ENCODE data around the gene PFAS.
A peak's percentile ranks its signal among the peaks of the same experiment; 100 is the strongest.
"Not testable (repeated sequence)": the region's sequence is repeated elsewhere in the genome, so short reads cannot be mapped to it uniquely, and the experiment has no call there.

The PFAS gene, protein sequence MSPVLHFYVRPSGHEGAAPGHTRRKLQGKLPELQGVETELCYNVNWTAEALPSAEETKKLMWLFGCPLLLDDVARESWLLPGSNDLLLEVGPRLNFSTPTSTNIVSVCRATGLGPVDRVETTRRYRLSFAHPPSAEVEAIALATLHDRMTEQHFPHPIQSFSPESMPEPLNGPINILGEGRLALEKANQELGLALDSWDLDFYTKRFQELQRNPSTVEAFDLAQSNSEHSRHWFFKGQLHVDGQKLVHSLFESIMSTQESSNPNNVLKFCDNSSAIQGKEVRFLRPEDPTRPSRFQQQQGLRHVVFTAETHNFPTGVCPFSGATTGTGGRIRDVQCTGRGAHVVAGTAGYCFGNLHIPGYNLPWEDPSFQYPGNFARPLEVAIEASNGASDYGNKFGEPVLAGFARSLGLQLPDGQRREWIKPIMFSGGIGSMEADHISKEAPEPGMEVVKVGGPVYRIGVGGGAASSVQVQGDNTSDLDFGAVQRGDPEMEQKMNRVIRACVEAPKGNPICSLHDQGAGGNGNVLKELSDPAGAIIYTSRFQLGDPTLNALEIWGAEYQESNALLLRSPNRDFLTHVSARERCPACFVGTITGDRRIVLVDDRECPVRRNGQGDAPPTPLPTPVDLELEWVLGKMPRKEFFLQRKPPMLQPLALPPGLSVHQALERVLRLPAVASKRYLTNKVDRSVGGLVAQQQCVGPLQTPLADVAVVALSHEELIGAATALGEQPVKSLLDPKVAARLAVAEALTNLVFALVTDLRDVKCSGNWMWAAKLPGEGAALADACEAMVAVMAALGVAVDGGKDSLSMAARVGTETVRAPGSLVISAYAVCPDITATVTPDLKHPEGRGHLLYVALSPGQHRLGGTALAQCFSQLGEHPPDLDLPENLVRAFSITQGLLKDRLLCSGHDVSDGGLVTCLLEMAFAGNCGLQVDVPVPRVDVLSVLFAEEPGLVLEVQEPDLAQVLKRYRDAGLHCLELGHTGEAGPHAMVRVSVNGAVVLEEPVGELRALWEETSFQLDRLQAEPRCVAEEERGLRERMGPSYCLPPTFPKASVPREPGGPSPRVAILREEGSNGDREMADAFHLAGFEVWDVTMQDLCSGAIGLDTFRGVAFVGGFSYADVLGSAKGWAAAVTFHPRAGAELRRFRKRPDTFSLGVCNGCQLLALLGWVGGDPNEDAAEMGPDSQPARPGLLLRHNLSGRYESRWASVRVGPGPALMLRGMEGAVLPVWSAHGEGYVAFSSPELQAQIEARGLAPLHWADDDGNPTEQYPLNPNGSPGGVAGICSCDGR (N-terminal part only)

DNA sequence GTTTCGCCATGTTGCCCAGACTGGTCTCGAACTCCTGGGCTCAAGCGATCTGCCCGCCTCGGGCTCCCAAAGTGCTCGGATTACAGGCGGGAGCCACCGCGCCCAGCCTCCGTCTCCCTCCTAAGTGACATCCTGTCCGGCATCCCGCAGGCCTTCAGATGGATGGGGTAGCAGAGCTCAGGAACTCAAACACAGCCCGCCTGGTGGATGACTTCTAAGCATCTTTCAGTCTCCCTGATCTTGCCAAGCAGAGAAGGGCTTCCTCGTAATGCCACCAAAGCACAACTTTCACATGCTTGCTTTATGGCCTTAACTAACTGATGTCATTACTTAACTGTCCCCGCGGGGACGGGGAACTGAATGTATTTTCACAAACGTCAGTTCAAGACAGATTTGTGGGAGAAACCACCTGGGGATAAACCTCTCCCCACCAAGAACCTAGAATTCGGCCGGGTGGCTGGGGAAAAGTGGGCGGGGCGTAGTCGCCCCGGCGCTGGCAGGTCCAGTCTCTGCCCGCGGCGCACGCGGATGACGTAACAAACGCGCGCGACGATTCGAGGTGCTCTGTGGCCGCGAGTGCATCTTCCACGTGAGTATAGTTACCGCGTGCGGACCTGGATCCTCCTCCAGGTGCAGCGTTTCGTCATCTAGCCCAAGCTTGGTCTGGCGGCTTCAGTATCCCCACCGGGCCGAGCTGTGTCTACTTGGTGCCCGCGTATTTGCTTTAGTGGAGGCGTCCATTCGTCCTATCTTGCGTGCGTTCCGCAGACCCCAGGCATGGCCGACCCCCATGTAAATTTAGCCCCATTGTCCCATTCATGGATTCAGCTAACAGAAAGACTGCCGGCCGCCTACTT is at the start of gene PFAS:
TSS of gene PFAS (plus strand) at position 539 of the 857 bp plus-strand sequence. CDS start 4,649 bp downstream, outside the sequence.
- peak; percentile 74 for DNase-seq

DNA sequence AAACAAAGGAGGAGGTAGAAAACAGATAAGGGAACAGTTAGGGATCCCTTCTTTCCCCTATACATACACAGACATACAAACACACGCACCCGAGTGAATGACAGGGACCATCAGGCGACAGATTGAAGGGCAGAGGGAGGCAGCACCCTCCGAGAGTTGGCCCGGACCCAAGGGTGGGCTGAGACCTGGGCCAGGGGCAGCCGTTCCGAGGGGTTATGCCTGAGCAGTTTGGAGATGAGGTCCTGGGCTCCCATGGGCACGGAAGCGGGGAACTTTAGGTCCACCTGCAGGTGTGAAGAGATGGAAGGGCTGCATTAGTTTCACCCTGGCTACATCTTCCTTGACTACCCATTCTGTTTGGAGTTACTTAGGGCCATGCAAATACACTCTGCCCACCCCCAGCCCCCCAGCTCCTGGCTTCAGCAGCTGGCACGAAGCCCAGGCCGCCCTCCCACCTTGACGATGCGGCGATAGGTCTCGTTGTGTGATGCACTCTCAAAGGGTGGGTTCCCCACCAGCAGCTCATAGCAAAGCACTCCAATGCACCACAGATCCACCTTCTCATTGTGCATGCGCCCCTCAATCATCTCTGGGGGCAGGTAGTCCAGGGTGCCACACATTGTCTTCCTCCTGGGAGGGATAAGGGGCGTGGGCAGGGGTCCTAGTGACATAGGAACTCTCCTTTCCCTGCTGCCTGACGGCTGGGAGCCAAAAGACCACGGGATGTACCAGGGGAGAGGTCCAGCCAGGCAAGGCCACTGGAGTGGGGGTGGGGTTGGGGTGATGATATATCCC is 44.1 kb upstream of the PFAS start:
- DNase-seq = no peak

DNA sequence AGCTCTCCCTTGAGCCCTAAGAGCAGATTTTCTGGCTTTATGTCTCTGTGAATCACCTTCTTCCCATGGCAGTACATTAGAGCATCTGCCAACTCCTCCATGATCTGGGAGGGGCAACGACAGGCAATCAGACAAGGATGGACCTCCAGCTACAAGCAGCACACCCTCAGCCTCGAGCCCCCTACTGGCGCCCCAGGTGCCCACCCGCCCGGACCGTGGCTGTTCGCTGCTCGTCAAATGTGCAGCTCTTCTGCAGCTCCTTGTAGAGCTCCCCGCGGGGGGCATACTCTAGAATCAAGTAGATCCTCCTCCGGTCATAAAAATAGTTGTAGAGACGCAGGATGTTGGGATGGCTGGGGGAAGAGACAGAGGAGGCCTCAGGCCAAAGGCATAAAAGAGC is 42.6 kb upstream of the PFAS start:
- no peak for DNase-seq

DNA sequence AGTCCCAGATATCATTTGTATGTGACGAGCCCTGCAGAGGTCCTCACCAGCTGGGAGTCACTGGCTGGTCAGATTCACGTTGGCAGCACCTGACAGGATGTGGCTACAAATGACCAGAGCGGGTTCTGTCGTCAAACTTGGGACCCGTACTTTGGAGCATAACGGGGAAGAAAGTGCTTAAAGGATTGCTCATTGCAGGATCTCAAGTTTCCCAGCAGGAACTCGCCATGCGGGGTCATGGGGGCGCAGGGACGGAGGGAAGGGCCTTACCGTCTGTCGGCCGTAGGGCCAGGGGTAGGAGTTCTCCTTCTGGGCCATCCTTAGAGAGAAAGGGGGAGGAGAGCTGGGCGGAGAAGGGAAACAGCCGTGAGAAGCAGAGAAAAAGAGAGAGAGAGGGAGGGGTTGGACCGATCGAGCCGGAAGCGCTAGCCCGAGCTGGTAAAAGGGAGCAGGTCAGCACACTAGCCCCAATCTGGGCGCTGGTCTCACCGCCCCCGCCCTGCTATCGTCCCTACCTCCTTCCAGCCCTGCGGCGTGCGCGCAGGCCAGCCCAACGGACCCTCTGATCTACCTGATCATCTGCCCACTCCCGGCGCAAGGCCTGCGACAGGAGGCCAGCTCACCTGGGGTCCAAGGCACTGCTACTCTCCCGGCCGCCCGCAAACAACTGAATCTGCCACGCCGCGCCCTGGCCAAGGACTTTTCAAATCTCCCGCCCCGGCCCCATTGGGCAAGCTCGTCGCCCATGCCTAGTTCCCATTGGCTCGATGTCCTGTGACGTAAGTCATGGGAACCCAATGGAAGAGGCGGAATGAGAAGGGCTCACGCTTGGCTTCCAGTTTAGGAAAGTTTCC is 39.0 kb upstream of the PFAS start, which contains the start of gene AURKB:
TSS of gene AURKB (minus strand) at position 669 of the 854 bp plus-strand sequence. CDS start at position 318, 351 bp downstream.
- DNase-seq = peak; percentile 36

DNA sequence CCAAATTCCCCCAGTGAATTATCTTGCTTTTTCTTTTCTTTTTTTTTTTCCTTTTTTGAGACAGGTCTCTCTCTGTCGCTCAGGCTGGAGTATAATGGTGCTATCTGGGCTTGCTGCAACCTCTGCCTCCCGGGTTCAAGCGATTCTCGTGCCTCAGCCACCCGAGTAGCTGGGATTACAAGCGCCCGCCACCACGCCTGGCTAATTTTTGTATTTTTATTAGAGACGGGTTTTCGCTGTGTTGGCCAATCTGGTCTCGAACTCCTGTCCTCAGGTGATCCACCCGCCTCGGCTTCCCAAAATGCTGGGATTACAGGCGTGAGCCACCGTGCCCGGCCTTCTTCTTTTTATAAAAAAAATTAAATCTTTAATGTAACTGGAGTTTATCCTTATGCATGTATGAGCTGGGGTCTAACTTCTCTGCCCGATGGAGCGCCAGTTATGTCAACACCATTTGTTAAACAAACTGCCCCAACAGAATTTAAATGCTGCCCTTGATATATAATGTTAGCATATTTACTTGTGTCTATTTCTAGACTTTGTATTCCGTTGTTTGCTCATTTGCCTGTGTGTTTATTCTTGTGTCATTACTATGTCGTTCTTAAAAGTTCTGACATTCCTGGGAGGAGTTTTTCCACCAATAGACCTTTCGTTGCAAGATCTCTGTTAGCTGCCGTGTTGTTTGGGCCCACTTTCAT is 38.2 kb upstream of the PFAS start:
- DNase-seq = no peak

DNA sequence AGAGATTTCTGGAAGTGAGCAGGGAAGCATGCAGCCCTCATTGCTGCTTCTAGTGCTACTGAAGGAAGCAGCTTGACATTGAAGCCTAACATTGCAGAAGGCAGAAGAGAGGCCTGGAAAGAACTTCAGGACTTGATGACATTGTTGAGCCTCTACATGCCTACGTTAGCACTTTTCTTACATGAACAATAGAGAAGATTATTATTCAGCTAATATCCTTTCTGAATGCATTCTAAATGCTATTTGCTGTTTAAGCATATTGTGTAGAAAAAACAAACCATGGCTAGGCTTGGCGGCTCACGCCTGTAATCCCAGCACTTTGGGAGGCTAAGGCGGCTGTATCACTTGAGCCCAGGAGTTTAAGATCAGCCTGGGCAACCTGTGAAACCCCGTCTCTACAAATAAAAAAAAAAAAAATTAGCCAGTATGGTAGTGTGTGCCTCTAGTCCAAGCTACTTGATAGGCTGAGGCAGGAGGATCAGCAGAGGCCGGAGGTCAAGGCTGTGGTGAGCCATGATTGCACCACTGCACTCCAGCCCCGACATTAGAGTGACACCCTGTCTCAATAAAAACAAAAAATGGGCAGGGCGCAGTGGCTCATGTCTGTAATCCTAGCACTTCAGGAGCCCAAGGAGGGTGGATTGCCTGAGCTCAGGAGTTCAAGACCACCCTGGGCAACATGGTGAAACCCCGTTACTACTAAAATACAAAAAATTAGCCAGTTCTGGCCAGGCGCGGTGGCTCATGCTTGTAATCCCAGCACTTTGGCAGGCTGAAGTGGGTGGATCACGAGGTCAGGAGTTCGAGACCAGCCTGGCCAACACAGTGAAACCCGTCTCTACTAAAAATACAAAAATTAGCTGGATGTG is 36.5 kb upstream of the PFAS start:
- no peak for DNase-seq

DNA sequence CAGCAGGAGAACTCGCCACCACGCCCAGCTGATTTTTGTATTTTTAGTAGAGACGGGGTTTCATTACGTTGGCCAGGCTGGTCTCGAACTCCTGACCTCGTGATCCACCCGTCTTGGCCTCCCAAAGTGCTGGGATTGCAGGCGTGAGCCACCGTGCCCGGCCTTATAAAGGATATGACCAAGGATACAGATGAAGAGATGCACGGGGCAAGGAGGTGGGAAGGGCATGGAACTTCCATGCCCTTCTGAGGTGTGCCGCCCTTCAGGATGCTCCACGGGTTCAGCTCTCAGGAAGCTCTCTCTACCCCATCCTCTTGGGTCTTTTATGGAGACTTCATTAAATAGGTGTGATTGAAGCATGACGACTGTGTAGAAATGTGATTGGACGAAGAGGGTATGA is 35.1 kb upstream of the PFAS start:
- not testable (repeated sequence) for DNase-seq

DNA sequence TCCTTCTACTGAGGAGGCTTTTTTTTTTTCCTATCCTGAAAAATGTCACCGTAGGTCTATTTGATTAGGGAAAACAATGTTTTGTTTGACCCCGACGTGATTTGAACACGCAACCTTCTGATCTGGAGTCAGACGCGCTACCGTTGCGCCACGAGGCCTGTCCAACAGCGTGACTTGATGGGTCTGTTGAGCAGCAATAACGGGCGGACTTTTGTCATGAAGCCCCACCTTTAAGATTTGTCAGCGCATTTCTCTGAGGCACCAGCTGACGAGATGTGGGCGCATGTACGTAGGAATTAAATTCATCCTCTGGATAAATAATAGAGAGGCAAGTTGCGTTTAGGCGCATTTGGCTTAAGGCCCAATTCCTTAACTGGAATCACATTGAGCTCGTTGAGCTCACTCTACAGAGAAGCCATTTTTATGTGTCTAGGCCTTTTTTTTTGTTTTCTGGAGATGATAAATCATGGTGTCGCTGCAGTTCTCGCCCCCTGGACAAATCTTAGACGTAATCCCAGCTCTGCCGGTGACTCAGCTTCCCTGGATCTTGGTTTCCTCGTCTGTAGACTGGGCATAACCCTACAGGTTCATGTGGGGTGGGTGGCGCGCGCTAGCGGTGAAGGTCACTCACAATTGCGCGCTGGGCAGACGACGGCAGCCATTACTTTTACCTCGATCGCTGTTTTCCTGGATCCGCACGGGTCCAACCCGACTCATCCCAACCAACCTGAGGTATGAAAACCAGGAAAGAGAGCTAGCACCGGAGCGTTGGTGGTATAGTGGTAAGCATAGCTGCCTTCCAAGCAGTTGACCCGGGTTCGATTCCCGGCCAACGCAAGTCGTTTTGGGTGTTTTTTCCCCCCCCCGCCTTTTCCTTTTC is 28.1 kb upstream of the PFAS start:
- peak; percentile 62 for DNase-seq

DNA sequence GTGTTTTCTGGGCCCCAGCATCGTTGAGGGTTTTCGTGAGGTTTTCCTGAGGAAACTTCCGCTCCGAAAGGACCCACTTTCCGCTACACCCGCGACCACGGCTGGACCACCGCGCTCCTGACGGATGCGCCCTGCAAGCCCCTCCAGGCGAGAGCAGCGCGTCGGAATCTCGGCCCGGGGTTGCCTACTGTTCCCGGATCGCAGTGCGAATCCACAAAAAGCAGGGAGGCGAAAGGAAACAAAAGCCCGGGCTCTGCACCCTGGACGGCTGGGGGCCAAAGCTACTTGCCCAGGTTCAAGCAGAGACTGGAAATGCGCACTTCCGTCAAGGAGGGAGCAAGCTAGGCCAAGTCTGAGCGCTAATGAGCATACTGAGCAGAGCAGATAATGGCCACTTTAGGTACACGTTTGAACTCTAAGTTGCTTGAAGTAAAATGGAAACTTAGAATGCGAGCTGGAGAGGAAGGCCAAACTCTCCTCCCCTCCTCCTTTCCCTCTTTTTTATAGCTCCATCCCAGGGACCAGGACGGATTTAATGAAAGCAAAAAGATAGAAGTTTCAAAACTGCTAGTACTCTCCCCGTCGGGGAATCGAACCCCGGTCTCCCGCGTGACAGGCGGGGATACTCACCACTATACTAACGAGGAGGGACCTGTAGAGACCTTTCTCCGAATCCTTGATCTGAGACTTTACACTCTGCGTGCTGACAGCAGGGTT is 27.3 kb upstream of the PFAS start:
- no peak for DNase-seq

DNA sequence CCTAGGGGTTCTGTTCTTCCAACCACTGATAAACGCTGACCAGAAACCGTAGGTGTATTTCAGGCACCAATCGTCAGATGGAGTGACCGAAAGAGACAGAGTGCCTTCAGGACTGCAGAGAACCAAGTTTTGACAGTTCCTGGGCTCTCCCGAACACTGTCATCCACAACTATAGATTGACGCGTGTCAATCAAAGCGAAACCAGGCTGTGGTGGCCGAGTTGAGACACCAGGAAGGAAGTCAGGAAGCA is 26.8 kb upstream of the PFAS start:
- DNase-seq = no peak

DNA sequence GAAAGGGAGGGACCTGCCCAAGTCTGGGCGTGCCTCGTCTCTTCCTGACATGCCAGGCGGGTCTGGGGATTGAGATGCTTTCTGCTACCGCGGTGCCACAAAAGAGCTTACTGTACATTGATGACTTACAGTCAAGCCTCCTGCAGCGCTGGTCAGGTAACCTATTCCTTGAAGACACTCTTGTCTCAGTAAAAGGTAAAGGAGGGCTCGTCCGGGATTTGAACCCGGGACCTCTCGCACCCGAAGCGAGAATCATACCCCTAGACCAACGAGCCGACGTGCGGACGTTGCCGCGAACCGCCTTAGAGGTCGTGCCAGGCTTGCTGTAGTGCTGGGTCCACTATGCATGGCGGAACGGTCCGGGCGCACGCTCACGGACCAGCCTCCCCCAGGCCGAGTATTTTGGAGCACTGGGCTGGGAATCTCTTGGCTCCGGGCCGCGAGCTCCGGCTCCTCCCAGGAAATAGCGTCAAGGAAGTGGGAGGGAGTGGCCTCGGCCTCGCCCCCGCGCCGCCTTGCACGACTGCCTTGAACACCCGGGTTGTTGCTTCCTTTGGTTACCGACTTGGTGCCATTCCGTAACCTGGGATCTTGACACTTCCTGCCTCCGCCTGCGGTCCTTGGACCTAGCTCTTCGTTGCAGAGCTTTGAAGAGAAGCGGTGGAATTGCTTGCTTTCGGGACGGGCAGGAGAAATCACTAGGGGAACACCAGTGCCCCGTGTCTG is 26.3 kb upstream of the PFAS start:
- no peak for DNase-seq

DNA sequence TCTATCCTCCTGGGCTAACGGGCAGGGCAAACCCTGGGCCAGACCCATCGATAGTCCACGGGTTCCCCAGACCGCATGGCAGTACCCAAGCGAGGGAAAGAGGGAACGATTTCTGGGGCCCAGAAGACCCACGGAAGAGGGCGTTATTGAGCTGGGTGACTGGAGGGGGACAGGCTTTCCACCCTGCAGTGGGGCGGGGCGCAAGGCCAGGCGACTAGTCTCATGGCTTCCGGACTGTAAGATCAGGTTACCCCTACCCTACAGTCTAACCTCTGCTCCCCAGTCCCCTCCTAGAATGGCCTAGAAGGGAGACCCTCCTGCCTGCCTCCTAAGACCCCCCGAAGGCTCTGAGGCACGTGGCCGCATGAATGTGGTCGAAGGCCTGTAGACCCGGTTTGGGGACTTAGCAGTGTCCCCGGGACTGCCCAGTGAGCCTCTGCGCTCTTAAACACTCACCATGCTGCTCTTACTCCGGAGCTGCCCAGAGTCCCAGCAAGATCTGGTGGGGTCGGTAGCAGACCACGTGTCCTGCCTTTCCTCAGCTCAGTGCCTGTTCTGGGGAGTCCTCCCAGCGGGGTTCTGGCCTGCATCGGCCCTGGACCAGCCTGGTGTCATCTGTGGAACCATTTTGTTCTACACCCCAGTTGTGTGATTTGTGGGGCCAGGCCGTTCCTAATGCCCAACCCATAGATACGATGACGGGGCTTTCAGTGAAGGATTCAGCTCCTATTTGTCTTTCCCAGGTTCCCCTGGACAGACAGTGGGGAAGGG is 25.5 kb upstream of the PFAS start:
- DNase-seq = no peak

DNA sequence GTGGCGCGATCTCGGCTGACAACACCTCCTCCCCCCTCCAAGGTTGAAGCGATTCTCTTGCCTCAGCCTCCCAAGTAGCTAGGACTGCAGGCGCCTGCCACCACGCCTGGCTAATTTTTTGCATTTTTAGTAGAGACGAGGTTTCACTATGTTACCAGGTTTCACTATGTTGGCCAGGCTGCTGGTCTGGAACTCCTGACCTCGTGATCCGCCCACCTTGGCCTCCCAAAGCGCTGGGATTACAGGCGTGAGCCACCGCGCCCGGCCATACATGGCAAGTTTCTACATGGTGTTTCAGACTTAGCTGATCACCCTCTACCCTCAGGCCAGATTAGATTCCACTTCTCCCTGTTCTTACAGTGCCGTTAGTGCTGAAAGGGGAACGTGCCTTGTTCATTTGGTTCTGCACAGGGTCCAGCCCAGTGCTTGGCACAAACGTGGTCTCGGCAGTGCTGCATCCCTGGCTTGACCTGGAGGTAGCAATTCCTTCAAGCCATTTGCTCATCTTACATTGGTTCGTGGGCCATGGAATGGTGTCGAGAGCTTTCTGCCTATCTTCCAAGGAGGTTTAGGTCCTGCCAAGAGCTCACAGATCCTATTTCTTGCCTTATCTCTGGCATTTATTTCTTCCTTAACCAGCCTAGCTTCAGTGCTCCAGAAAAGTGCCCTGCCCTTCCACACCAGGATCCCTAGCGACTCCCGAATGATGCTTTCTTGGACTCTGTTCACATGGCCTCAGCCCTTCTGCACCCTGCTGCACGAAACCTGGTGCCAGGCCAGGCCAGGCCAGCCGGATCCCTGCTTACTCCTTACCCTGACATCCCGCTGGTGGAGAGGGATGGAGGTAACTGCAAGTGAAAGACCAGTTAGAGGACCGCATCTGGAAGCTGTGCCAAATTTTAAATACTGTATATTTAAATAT is 23.9 kb upstream of the PFAS start:
- DNase-seq = no peak

DNA sequence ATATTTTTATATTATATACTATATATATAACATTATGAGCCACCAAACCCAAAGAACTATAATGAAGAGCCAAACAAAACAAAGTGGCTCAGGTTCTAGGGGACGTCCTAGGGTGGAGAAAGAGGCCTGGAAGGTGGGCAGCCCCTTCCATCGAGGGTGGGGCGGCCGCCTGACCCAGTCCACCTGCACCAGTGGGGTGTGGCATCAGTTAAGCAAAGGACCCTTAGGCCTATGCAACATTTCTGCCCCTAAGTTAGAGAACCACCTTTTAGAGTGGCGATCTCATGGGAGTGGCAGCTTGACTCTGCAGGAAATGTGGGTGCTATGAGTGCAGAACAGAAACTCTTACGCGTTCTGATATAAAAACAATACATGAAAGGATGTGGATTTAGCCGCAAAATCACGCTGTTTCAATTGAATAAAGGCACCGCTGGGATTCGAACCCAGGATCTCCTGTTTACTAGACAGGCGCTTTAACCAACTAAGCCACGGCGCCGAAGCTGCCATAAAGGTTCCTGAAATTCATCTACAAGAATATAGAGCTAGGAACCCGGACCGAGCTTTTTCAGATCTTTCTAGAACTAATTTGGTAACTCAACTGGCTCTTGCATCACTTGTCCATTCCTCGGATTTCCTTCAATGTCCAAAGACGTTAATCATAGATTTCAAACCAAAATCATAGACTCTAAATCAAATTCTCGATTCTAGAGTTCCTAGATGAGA is 23.1 kb upstream of the PFAS start:
- DNase-seq = no peak
